GM10847 (cell line): ENCODE measurements around the gene ELOA.

Experiments
- POLR2A ChIP-seq: IDR thresholded peaks from 2 replicates; pipeline ENCODE4 v1.6.1; 2011; ENCODE audit not compliant: insufficient read length; ENCODE audit errors: extremely low read depth

ELOA gene

GRCh38 chr1:23722652-23723051 lies 20.6 kb upstream of the ELOA start:
- TF ChIP-seq POLR2A, result no peak

DNA sequence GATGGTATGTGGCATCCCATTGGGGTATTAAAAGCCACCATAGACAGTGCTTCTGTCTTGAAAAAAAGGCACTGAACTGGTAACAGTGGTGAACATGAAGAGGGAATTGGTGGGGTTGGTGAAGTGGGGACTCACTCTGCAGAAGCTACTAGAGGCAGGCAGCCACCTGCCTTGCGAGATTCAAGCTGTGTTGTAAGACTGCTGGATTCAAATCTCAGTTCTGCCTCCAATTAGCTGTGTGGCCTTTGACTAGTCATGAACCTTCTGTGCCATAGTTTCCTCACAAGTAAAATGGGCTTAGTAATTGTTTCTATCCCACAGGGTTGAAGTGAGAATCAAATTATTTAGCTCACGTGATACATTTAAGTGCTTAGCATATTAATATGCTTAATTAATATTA lies 16.6 kb upstream of the ELOA start:
- TF ChIP-seq POLR2A, result no peak

GRCh38 chr1:23727362-23727811 lies 15.9 kb upstream of the ELOA start:
- no peak for TF ChIP-seq POLR2A

DNA sequence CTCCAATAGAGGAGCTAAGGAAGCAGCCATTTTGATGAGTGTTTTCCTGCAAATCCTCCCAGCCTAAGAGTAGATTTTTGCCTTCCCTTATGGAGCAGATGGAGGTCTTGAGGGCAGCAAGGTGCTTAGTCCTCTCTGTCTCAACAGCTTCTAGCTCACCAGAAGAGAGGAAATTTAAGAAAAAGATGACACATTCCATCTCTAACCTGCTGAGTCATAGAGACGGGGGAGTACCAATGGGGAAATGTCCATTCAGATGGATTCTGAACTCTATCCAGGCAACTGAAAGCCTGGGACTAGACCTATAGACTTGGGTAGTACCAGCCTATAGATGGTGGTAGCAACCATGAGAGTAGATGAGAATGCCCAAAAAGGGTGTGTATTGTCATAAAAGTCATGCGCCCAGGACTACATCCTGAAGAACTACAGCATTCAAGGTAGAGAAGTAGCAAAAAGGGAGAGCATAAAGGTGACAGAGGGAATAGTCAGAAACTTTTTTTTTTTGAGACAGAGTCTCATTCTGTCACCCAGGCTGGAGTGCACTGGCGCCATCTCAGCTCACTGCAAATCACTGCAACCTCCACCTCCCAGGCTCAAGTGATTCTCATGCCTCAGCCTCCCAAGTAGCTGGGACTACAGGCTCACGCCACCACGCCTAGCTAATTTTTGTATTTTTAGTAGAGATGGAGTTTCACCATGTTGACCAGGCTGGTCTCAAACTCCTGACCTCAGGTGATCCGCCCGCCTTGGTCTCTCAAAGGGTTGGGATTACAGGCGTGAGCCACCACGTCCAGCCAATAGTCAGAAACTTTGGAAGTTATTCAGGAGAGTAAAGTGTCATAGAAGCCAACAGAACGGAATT lies 10.7 kb upstream of the ELOA start:
- no peak for TF ChIP-seq POLR2A

DNA sequence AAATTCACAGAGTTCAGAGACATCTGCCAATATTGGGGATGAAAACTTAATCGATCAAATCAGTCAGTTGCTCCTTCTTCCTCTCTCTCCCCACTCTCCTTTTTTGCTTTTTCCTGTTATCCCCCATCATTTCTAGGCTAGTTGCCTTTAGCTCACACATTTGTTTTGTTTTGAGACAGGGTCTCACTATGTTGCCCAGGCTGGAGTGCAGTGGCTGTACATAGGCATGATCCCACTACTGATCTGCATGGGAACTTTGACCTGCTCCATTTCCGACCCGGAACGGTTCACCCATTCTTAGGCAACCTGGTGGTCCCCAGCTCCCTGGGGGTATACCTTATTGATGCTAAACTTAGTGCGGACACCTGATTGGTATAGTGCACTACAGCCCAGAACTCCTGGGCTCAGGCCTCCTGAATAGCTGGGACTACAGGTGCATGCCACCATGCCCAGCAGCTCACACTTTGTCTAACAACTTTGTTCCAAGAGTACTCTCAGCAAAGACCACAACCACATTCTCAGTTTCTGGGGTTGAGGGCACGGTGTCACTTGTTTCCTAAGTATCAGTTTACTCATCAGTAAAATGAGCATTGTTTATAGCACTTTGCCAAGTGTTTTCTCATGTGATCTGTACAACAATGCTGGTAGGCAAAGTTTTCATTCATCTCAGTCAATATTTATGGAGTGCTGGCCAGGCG lies 6.7 kb upstream of the ELOA start:
- no peak for TF ChIP-seq POLR2A

DNA sequence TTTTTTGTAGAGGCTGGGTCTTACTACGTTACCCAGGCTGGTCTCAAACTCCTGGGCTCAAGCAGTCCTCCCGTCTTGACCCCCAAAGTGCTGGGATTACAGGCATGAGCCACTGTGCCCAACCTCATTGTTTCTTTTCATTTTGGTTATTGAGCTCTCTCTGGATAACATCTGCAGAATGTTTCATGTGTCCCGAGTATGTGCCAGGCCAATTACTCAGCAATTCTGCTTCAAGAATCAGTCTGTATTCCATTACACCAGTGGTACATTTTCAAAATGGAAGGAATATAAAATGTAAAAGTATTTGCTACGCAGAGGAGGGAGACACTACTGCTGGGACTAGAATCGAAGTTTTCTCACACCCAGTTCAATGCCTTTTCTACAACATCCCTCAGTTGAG lies 1.7 kb upstream of the ELOA start:
- TF ChIP-seq POLR2A, result no peak

GRCh38 chr1:23742670-23743286 lies 493 bp upstream of the ELOA start:
- no peak for TF ChIP-seq POLR2A

DNA sequence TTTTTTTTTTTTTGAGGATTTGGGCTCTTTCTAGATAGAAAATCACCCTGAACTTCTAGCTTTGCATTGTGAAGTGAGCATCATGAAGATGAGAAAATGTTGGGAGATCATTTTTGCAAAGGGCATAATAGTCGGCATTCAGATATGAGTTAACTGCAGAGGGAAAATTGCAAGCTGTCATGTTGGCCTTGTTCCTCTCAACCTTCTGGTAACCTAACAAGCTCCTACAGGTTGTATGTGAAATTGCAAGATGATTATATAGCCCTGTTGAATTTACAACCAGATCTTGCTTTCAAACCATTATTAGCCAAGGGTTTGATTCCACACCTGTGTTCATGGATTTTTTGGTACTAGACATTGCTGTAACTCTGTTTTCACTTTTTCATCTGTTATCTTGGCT lies 2.2 kb downstream of the ELOA start:
- TF ChIP-seq POLR2A, result no peak

- TF ChIP-seq POLR2A, result no peak
These were observed 4.7 kb downstream of the ELOA start for GRCh38 chr1:23748016-23748415.

DNA sequence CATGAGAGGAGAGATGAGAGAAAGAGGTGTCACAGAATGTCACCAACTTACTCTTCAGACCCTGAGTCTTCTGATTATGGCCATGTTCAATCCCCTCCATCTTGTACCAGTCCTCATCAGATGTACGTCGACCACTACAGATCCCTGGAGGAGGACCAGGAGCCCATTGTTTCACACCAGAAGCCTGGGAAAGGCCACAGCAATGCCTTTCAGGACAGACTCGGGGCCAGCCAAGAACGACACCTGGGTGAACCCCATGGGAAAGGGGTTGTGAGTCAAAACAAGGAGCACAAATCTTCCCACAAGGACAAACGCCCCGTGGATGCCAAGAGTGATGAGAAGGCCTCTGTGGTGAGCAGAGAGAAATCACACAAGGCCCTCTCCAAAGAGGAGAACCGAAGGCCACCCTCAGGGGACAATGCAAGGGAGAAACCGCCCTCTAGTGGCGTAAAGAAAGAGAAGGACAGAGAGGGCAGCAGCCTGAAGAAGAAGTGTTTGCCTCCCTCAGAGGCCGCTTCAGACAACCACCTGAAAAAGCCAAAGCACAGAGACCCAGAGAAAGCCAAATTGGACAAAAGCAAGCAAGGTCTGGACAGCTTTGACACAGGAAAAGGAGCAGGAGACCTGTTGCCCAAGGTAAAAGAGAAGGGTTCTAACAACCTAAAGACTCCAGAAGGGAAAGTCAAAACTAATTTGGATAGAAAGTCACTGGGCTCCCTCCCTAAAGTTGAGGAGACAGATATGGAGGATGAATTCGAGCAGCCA lies 8.0 kb downstream of the ELOA start:
- no peak for TF ChIP-seq POLR2A

GRCh38 chr1:23751815-23752200 lies 8.5 kb downstream of the ELOA start:
- no peak for TF ChIP-seq POLR2A

DNA sequence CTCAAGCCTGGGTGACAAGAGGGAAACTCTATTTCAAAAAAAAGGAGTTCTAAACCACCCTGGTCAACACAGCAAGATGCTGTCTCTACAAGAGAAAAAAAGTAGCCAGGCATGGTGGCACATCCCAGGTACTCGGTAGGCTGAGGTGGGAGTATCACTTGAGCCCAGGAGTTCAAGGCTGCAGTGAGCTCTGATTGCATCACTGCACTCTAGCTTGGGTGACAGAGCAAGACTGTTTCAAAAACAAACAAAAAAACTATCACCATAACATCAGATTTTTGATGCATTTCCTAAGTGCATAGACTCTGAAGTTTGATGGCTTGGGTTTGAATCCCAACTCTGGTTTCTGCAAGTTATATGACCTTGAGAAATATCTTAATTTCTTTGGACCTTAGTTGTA lies 9.6 kb downstream of the ELOA start:
- no peak for TF ChIP-seq POLR2A

DNA sequence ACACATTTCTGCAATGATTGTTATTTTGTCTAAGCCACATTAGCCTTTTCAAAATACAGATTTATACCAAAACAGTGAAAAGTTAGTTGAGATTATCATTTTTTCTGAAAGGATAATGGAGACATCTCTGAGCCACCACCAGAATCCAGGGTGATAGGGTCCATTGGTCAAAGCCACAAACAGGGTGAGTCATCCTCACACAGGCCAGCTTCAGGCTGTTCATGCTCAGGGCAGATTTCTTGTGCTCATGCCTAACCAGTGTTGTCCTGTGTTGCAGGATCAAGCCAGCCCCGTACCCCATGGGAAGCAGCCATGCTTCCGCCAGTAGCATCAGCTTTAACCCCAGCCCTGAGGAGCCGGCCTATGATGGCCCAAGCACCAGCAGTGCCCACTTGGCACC lies 13.4 kb downstream of the ELOA start:
- TF ChIP-seq POLR2A, result no peak

- no peak for TF ChIP-seq POLR2A
These were observed 14.5 kb downstream of the ELOA start for GRCh38 chr1:23757812-23758211.

DNA sequence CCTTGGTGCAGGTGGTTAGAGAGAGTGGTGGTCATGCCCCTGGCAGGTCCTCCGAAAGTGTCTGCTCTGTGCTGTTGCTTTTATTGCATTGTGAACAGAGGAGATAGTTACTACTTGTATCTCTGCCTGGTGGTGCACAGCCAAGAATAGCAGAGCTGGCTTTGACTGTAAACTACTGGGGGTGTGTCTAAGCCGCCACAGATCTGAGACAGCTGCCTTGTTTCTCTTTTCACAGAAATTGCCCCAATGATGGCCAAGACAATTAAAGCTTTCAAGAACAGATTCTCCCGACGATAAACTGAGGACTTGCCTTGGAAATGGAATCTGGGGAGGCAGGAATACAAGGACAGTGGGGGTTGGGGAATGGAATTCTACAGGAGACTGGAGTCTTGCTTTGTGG lies 16.0 kb downstream of the ELOA start:
- TF ChIP-seq POLR2A, result no peak
